Pancreas (tissue), 10 donors: ENCODE measurements around the gene ABCB8. TPM values are rescaled to one million over a fixed set of nuclear protein-coding genes. Genes with fewer than 3 reads are reported as not detected.
A peak's percentile ranks its signal among the peaks of the same experiment; 100 is the strongest.

Experiments used
- ATAC-seq, 4 donors: fragments of 200-7000 bp; cut with Tn5 transposase; one replicate each; pipeline versions ENCODE4 v1.8.0 to v1.9.1; 2020; ENCODE audit warnings: mild to moderate bottlenecking in 4 of 4, moderate library complexity in 4 of 4
- DNase-seq, 6 donors: peaks; one replicate each; pipeline ENCODE4 v3.0.0-alpha.2; 2020
- FAIRE-seq: peaks from 2 replicates; lab custom pipeline; 2012; peaks lifted over from hg19 to GRCh38; lab: Jason Lieb, UNC
- H3K27ac ChIP-seq, 4 donors: fragments of 200-600 bp; sonication (generic); 1 replicate in 3 of 4; 2 replicates in 1 of 4; pipeline versions ENCODE4 v1.5.0 to v1.8.0; 2020
- H3K27me3 ChIP-seq, 4 donors: fragments of 200-600 bp; one replicate each; pipeline ENCODE4 v1.8.0; 2021
- H3K36me3 ChIP-seq, 3 donors: fragments of 200-600 bp; sonication (generic) in 1 of 3; one replicate each; pipeline versions ENCODE4 v1.5.0 to v1.8.0; 2020 to 2021
- H3K4me1 ChIP-seq, 3 donors: fragments of 200-600 bp; one replicate each; pipeline ENCODE4 v1.8.0; 2021
- H3K4me3 ChIP-seq, 4 donors: fragments of 200-600 bp; sonication (generic) in 2 of 4; one replicate each; pipeline versions ENCODE4 v1.5.0 to v1.8.0; 2020 to 2021
- H3K9me3 ChIP-seq, 4 donors: fragments of 200-600 bp; one replicate each; pipeline ENCODE4 v1.8.0; 2021
- CTCF ChIP-seq, 4 donors: fragments of 200-600 bp; sonication (generic) in 3 of 4; IDR thresholded peaks; one replicate each; pipeline versions ENCODE4 v1.5.0 to v1.8.0; 2021; ENCODE audit warnings: antibody characterized with exemption in 4 of 4
- WGBS, 2 donors: extraction: QIAGEN DNeasy Blood & Tissue Kit; methylation state at CpG; one replicate each; pipeline ENCODE4 v1.1.7; 2013; 5-methylcytosine and 5-hydroxymethylcytosine counted together
- intact Hi-C, 3 donors: fragments of 100-400 bp; cut with DNase I; formaldehyde crosslinking; loops; one replicate each; pipeline versions ENCODE4 v1.11.1 to v1.14.2; 2022
- polyA plus RNA-seq, 2 donors: library from polyadenylated mRNA; stranded (reverse); fragments of 200-250 nt; gene quantifications; one replicate each; pipeline ENCODE4 v1.2.3, GENCODE V29; 2013
- total RNA-seq, 6 donors: library from RNA; stranded (reverse); fragmentation: NEBNext Ultra II Directional in 4 of 6; extraction: Animal tissue kit (Norgen Biotek cat#: 25700) in 4 of 6; gene quantifications; one replicate each; pipeline versions ENCODE4 v1.2.1 to v1.2.4, GENCODE V29; 2021 to 2023
- donor health status: healthy with polysubstance abuse.
- donor health status: DM: no; HTN: no; CAD: no; lungs with moderate emphysema.
- donor health status: DM: no; HTN: no; CAD: no.
- donor health status: control.
- donor health status: control.
- donor health status: Bipolar disorder and iron deficiency.
- donor health status: DM: yes; HTN: yes; CAD: no.
- donor health status: DM: no; HTN: no; CAD: no.
- donor health status: DM: no; HTN: no; CAD: no.
- donor health status: DM: yes; HTN: yes; CAD: no.

ABCB8 gene
- 10 to 100 TPM in 3 of 6 donors, 1 to 10 TPM in 3; 6.1 to 18.5 (median 10.1) TPM for total RNA-seq
- polyA plus RNA-seq = 10 to 100 TPM; 23.6 to 29.0 TPM

- DNase-seq = peak; percentile 93 to 100 (median 99)
- Histone ChIP-seq H3K9me3 (no peaks in the 10 kb centered on the region), H3K27me3 (no peaks in the 10 kb centered on the region), H3K36me3 (no peaks in the 10 kb centered on the region), H3K4me1 (peaks cover 0 to 6% (median 0%) of the 10 kb centered on the region in 3 donors), H3K4me3 (peak within 1 kb of the TSS; percentile 62 to 93 (median 75)), H3K27ac (peak within 1 kb of the TSS; percentile 56 to 74 (median 71))
- peak; percentile 93 to 96 (median 94) for ATAC-seq
- peak in 3 of 4 donors; percentile 38 to 41 (median 39) for TF ChIP-seq CTCF (IDR thresholded peaks at IDR 0.05)
- intact Hi-C loops = no loop called here
- WGBS, 2 donors = 0% methylated on average over 53 of the region's 53 CpGs
- peak; percentile 56 for FAIRE-seq
These were observed at the start of gene ABCB8 for GRCh38 chr7:151028131-151028947. ABCB8 (plus strand) TSS chr7:151028450; CDS start chr7:151028516, 66 bp downstream.

GRCh38 chr7:150979713-150980390 lies 48.4 kb upstream of the ABCB8 start:
- H3K36me3 ChIP-seq = no peaks in the 10 kb centered on the region
- 23 to 25% methylated on average over 7 of the region's 7 CpGs for WGBS, 2 donors
- H3K27me3 ChIP-seq = peaks cover 0 to 6% (median 0%) of the 10 kb centered on the region in 4 donors
- no peak overlapping the region for H3K4me3 ChIP-seq
- intact Hi-C loops = no loop called here
- H3K9me3 ChIP-seq = no peaks in the 10 kb centered on the region
- no peak for FAIRE-seq
- no peaks in the 10 kb centered on the region for H3K4me1 ChIP-seq
- no peak for ATAC-seq
- DNase-seq = peak in 2 of 6 donors; percentile 36 to 62
- H3K27ac ChIP-seq = no peak overlapping the region
- TF ChIP-seq CTCF (IDR thresholded peaks at IDR 0.05) = no peak

- DNase-seq (no peak), FAIRE-seq (no peak), ATAC-seq (no peak)
- peaks cover 0 to 11% (median 0%) of the 10 kb centered on the region in 4 donors for H3K27me3 ChIP-seq
- no peak for TF ChIP-seq CTCF (IDR thresholded peaks at IDR 0.05)
- H3K4me1 ChIP-seq = no peaks in the 10 kb centered on the region
- 41 to 53% methylated on average over 2 of the region's 2 CpGs for WGBS, 2 donors
- H3K27ac ChIP-seq = no peak overlapping the region
- no peak overlapping the region for H3K4me3 ChIP-seq
- no peaks in the 10 kb centered on the region for H3K36me3 ChIP-seq
- intact Hi-C loops = no loop called here
- H3K9me3 ChIP-seq = no peaks in the 10 kb centered on the region
These were observed 47.6 kb upstream of the ABCB8 start for GRCh38 chr7:150980663-150981062.

- H3K27me3 ChIP-seq = peaks cover 0 to 14% (median 0%) of the 10 kb centered on the region in 4 donors
- TF ChIP-seq CTCF (IDR thresholded peaks at IDR 0.05) = no peak
- WGBS, 2 donors = 49 to 52% methylated on average over 6 of the region's 6 CpGs
- no peaks in the 10 kb centered on the region for H3K36me3 ChIP-seq
- intact Hi-C loops = no loop called here
- H3K4me3 ChIP-seq = no peak overlapping the region
- H3K27ac ChIP-seq = no peak overlapping the region
- DNase-seq (no peak), FAIRE-seq (no peak), ATAC-seq (no peak)
- H3K9me3 ChIP-seq = no peaks in the 10 kb centered on the region
- no peaks in the 10 kb centered on the region for H3K4me1 ChIP-seq
These were observed 46.6 kb upstream of the ABCB8 start for GRCh38 chr7:150981644-150982043.
